Central memory CD4-positive, alpha-beta T cell (primary cell): ENCODE results near the gene NEU4.
"Not testable (repeated sequence)": the region's sequence is repeated elsewhere in the genome, so short reads cannot be mapped to it uniquely, and the experiment has no call there.

ENCODE experiments used
- DNase-seq: peaks from one replicate; pipeline ENCODE4 v3.0.0; 2022

NEU4 gene

DNA sequence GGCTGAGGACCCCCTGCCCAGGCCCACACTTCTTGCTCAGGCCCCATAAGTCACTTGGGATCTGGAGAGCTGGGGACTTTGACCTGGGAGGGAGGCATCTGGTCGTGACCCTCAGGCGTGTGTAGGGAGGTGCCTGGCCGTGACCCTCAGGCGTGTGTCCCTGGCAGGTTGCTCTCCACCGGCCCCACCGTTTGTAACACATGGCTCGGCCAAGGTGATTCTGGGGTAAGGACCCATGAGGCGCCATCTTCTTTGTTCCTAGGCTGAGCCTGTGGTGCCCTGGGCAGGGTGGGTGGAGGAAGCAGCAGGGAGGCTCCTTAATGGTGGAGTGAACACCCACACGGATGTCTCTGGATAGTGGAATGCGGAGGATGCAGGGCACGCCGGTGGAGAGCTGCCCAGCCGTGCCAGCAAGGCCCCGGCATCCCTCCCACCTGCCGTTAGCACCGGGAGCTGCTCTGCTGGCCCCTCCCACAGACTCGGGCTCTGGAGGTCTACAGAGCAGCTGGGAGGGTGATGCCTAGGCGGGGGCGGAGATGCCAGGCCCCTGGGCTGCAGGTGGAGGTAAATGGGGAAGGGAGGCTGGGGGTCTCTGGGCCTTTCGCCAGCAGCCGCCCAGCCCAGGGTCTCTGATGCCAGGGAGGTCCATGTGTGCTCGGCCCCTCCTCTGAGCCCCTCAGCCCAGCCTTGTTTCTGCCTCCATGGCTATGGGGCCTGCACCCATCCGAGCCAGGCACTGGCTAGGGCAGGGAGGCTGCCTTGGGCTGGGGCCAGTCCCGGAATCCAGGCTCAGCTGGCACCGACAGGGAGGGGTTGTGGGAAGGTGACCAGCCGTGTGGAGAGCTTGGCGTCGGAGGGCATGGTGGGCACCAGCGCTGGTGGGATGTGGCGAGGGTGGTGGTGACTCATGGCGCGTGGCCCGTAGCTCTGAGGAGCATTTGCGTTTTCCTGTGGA lies 33.5 kb upstream of the NEU4 start:
- no peak for DNase-seq

DNA sequence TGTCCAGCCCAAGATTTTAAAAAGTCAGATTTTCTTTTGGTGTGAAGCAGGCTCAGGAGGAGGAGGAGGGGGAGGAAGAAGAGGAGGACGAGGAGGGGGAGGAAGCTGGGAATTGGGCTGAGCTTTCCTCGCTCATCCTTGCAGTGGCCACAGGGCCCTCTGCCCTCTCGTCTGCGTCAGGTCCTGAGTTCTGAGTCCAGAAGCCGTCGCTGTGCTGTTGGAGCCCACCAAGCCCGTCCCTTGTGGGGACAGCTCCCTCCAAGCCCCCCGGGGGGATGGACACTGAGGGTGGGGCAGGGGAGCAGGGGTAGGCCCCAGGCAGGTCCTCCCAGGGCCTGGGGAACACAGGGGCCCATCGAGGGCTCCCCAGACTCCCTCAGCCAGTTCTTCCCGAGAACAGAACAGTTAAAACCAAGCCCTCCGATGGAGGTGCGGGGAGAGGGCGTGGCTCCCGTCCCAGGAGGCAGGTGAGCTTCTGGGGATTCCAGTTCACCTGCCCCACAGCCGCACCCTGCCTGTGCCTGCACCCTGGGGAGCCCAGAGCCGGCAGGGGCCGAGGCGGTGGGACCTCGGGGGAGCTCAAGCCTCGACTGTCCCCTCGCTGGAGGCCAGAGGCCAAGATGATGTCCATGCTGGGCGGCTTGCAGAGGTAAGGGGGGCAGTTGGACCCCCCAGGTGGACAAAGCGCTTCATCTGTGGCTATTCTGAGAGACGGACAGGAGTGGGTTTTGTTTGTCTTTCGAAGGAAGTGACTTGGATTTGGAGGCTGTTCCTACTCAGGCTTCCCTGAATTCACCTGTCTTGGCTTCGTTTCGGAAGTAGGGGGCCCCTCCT lies 32.4 kb upstream of the NEU4 start, which contains the start of gene GAL3ST2:
Gene GAL3ST2, plus strand, starts transcription at position 487 of the 834 bp plus-strand sequence. Its CDS starts 134 bp downstream, at position 621.
- DNase-seq: no peak

DNA sequence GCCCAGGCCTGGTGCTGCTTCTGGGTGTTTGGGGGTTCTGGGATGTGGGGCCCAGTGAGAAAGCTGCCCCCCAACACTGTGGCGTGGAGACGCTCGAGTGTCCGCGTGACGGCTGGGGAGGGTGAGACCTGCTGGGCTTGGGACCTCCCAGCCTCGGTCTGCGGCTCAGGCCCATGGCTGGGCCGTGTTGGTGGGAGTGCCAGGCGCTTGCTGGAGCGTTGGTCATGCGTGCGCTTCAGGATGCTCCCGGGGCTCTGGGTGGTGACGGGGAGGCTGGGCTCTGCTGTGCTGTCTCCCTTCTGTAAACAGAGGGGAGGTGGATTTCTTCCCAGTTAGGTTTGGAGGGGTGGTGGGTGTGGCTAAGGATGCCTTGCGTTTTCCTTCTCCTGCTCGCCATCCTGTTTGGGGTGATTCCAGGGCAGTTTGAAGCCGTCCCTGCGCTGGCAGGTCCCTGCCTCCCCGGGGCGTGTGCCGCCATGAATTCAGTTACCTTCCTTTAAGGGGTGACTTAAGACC lies 31.8 kb upstream of the NEU4 start:
- DNase-seq: no peak

DNA sequence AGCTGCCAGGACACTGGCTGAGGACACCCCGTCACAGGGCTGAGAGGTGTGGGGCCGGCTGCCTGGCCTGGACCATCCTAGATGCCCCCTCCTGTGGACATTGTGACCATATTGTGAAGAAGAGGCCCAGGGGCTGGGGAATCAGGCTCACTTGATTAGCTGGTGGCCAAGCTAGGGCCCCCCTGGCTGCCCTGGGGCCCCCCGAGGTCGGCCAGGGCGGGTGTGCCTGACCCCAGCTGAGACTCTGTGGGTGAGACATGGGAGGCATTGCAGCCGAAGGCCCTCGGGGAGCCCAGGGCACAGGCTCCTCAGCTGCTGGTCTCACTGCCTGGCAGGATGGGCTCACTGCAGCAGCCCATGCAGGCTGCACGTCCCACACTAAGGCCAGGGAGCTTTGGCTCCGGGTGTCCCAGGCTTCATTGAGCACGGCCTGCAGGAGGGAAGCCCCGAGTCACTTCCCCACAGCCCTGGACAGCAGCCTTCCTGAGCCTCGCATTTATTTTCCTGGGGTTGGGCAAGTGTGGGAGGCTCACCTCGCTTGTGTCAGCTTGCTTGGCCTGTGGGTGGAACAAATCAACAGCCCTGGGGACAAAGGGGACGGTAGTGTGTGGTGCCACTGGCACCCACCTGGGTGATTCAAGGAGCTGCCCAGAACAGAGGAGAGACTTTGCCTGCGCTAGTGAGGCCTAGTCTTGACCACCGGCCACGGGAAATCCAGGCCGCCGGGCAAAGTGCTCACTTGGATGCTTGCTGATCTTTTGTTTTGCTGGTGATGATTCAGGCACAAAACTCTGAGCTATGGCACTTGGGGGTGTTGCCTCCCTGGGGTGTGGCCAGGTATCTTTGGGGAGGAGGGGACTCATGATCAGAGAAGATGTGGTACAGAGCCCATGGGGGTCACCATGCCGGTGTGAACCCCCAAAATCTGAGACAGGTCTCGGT lies 31.0 kb upstream of the NEU4 start:
- no peak for DNase-seq

DNA sequence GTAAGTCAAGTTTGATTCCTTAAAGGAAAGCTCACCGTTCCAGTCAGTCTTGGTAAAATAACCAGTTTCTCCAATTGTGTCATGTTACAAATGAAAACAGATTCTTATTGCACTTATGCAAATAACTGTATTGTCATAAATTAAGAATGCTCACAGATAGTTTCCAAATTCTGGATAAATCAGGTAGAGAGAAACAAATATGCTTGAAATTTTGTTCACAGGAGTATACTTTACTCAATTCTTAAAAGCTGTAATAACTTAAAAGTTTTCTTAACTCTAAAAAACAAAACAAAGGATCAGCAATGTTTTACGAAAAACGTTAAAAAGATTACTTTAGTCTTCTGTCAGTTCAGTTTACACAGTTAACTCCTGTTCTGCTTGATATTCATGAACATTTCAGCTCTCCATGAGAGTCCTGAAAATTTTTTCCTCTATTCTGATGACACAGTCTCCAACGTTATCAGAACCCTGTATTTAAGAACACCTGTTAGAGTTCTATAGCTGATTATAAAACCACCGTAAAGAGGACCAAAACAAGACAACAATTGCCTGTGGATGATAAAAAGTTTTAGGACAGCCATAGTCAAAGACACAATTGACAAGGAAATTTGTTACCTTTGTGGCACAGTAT lies 27.9 kb upstream of the NEU4 start:
- no peak for DNase-seq

DNA sequence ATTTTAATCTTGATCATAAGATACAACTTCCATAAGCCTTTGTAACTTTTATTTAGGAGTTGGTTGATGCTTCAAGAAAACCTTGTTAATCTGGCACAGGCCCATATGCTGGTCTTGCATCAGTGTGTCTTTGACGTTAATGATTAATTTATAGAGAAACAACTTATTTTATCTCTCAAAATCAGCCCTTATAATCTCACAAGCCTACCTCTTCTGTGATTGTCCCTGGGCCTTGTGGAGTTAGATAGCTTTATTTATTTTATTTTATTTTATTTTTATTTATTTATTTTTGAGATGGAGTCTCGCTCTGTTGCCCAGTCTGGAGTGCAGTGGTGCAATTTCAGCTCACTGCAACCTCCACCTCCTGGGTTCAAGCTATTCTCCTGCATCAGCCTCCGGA lies 26.9 kb upstream of the NEU4 start:
- not testable (repeated sequence) for DNase-seq

DNA sequence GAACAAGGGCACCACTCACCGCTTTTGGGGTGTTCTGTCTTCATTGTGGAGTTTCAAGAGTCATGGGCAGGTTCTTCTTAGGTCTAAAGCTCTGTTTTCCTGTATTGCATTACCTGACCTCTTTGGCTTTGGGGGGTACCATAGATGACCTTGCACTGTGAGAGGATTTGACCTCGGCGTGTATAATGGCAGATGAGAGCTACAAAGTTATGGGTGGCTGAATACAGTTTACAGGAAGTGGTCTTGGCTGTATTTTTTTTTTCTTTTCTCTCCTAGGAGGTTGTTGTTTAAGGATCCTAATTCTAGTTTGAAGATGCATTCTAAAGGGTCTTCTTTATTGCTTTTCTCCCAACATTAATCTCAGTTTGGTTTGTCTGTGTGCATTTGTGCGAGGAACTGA lies 20.9 kb upstream of the NEU4 start:
- no peak for DNase-seq

DNA sequence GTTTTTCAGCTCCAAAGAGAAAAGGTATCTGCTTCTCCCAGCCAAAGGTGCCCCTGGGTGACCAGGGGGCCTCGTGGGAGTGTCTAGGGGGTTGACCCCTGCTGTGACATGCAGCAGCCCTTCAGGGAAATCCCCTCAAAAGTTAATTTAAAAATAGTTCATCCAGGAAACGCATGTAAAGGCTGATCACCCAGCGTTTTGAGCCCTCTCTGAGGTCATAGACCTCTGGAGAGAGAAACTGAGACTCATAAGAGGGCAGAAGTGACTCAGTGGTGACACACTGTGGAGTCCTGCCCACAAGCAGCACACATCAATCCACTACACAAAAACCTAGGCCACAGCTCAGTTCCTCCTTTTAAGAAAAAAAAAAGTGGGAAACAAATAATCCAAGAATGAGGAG lies 20.4 kb upstream of the NEU4 start:
- no peak for DNase-seq

DNA sequence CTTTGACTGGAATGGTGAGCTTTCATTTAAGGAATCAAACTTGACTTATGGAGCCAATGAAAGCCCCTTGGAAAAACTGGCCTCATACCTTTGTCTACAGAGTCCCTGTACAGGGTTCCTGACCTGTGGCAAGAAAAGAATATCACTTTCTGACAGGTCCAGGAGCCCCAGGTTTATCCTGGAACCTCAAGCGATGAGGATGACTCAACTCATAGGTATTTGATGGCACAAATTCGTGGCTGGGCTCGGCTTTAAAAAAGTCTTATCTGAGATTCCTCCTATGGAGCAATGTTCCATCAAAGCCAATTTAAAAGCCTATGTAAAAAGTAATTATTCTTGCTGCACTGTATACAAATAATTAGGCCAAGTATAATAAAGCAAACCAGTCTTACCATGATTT lies 17.6 kb upstream of the NEU4 start:
- DNase-seq: not testable (repeated sequence)

DNA sequence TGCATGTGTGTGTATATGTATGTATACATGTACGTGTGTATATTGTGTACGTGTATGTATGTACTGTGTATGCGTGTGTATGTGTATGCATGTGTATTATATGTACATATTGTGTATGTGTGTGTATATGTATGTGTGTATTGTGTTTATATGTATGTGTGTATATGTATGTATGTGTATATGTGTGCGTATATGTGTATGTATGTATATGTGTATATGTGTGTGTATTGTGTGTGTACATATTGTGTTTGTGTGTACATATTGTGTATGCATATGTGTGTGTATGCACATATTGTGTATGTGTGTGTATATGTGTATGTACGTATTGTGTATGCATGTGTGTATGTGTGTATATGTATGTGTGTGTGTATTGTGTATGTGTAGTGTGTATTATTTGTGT lies 15.6 kb upstream of the NEU4 start:
- no peak for DNase-seq

DNA sequence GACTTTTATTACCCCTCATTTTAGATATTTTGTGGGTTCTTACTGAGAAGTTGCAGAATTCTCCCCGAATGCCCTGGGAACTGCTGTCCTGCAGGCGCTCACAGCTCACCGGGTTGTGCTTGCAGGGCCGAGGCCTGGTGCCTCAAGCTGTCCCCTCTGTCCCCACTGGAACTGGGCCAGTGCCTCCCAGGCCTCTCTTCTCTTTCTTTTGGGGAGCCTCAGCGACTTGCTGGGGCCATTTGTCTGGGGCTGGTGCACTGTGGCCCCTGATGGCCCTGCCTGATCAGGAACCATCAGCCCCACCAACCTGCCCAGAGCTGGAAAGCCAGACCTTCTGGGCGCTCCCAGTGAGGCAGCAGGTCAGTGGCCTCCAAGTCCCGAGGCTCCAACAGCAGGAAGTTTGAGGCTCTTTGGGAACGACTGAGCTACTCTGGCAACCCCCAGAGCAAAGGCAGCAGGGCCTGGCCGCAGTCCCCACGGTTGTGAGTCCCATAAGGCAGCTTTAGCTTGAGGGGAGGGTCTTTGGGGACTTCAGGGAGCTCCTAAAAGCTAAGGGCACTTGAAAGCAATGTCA lies 14.7 kb upstream of the NEU4 start:
- no peak for DNase-seq

DNA sequence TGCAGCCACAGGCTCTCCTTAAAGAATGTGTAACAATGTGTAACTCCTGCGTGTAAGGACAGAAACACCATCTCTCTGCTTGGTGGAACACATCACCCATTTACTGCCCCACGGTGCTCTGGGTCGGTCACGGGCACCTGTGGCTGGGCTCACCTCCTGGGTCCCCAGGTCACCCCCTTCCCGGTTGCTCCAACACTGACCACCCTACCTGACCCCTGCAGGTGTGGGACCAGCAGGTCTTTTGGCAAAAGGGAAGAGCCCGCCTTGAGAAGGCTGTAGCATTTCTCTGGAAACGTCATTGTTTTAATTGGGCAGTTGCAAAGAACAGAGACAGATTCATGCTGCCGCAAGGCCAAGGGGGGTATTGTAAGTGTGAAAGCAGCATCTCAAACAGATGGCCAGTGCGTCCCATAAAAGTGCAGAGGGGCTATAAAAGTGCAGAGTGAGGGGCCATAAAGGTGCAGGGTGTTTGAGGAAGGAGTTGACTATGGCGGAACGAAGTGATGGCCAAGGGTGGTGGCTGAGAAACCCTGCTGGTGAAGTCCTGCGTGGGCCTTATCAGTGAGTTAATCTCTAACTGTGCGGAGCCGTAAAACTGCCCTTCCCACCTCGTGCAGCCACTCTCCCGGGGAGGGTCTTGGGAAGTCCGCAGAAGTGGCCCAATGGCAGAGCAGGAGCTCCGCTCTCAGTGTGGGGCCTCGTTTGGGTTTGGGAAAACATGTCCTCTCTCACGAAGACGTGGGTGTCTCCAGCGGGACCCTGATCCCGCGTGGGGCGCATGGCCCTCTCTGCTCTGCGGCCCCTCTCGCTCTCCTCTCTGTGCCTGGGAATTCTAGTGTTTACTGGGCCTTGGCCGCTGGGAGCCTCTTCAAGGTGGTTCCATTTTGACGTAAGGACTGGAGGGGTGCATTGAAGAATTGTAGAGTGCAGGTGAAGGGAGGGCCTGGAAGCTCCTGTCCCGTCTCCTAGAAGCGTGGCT lies 13.7 kb upstream of the NEU4 start:
- no peak for DNase-seq

DNA sequence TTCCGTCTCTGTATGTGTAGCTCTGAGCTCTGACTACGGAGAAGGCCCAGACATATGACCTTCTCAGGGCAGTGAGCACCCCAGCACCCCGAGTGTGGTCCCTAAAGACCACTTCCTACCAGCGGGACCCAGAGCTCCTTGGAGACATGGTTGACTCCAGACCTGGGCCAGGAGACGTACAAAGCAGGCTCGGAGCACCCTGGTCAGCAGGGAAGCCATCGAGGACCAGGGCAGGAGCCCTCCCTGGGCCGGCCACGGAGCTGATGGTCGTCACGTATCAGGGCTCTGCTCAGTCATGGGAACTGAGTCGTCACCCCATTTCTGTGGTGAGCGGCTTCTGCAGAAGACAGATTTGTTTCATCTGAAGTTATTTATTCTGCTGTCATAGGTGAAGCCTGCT lies 12.8 kb upstream of the NEU4 start:
- no peak for DNase-seq

DNA sequence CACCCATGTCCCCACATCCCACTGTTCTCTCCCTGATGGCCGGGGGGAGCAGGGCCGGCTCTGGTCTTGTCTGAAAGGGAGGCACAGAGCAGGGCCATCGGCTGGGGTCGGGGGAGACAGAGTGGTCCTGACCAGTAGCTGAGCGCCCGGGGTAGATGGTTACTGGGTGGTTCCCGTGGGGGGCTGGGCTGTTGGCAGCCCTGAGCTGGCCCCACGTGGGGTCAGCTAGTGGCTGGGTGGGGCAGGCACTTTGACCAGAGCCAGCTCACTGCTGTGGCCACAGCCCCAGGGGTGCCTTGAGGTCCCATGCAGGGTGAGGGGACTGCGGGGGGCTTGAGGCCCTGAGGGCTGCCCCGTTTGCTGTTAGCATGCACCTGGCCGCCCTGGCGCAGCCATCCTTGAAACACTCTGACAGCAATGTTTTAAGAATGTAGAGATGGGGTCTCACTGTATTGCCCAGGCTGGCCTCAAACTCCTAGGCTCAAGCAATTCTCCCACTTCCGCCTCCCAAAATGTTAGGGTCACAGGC lies 12.3 kb upstream of the NEU4 start:
- DNase-seq: no peak

DNA sequence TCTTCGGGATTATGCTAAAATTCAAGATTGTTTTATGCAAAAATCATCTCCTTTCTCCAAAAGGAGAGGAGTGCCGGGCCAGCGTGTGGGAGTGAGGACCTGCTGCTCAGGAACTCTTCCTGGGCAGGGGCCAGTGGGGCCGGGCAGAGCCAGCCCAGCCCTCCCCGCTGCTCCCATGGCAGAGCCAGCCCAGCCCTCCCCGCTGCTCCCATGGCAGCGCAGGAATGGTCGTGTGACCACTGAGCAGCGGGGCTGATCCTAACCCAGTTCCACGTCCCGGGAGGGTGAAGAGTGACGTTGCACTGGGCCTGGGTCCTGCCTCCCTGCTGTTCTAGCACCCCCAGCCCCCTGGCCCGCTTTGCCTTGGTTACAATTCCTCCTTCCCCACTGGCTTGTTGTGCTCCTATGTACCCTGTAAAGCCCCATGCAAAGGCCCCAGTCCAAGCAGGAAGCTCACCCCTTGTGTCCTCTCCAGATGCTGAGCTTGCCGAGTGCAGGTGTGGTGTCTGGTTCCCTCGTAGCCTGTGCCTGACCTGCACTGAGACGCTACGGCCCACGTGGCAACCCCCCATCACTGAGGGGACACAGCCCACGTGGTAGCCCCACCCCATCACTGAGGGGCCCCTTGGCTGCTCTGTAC lies 11.4 kb upstream of the NEU4 start:
- no peak for DNase-seq

DNA sequence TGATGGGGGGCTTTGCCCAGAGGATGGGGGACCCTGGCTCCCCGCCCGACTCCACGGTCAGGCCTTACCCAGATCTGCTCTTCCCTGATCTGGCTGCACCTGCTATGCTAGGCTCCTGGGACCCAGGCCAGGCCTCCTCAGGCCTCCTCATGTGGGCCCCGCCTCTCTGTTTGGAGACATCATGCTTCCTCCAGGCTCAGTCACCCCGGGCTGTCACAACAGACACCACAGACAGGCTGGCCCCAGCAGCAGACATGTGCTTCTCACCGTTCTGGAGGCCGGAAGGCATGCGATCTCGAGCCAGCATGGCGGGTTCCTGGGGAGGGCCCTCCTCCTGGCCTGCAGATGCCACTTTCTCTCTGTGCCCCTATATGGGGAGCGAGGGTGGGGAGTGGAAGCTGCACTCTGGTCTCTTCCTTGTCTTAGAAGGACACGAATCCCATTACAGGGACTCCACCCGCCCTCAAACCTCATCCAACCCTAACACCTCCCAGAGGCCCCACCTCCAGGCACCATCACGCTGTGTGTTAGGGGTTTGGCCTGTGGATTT lies 10.8 kb upstream of the NEU4 start:
- DNase-seq: no peak

DNA sequence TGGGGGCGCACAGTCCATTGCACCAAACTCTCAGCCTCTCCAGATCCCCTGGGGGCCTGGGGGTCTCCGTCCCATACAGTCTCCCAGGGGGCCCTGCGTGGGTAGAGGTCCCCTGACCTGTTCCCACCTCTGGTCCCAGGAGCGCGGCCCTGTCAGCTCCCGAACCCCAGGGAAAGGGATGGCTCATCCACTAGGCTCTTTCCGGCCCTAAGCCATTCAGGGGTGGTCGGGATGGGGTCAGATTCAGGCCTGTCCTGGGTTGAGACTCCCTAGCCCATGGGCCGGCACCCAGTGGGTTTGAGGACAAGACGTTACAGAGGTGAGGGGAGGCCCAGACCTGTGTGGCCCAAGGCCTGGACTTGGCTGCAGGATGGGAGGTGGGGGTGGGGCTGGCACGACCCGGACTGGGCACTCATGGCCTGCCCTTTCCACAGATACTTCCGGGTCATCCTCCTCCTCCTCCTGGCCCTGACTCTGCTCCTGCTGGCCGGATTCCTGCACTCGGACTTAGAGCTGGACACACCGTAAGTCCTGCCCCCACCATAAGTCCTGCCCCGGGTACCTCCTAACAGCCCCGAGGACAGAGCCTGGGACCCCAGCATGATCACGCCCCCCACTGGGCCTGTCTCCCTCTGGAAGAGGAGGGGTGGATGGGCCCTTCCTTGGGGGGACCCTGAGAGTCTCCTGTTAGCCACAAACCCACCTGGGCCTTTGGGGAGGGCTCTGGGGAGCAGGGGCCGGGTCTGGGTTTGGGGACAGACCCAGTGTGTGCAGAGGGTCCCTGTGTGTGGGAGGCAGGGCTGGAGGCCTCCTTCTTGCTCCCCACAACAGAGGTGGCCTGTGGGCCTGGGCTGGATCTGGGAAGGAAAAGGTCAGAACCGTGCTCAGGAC lies 10.1 kb upstream of the NEU4 start:
- no peak for DNase-seq
